Neural crest cell (in vitro differentiated cells): ENCODE data around the gene PWP2. TPM values are rescaled to one million over a fixed set of nuclear protein-coding genes. Genes with fewer than 3 reads are reported as not detected.
"Not testable (repeated sequence)": the region's sequence is repeated elsewhere in the genome, so short reads cannot be mapped to it uniquely, and the experiment has no call there.

Experiments used
- DNase-seq: peaks from one replicate; pipeline ENCODE4 v3.0.0; 2021; ENCODE audit warnings: low read depth, mixed read lengths, low spot score
- H3K27ac Mint-ChIP-seq: one replicate; pipeline ENCODE4 v1.8.0; 2021; ENCODE audit warnings: mild to moderate bottlenecking, mixed read lengths; ENCODE audit not compliant: unreplicated experiment
- H3K27me3 Mint-ChIP-seq: 2 replicates; pipeline ENCODE4 v1.8.0; 2021; ENCODE audit warnings: low read depth, mild to moderate bottlenecking, mixed read lengths
- H3K36me3 Mint-ChIP-seq: 2 replicates; pipeline ENCODE4 v1.8.0; 2021; ENCODE audit warnings: low read depth, mild to moderate bottlenecking, mixed read lengths
- H3K4me1 Mint-ChIP-seq: 2 replicates; pipeline ENCODE4 v1.8.0; 2021; ENCODE audit warnings: mixed read lengths
- H3K4me3 Mint-ChIP-seq: one replicate; pipeline ENCODE4 v1.8.0; 2021; ENCODE audit warnings: mild to moderate bottlenecking, mixed read lengths
- H3K9me3 Mint-ChIP-seq: 2 replicates; pipeline ENCODE4 v1.8.0; 2021; ENCODE audit warnings: mixed read lengths
- CTCF ChIP-seq: fragments of 200-600 bp; sonication (generic); conservative IDR thresholded peaks from 2 replicates; pipeline ENCODE4 v1.5.0; 2021; ENCODE audit warnings: antibody characterized with exemption, mild to moderate bottlenecking
- total RNA-seq: library from RNA; stranded (reverse); gene quantifications from 2 replicates; pipeline ENCODE4 v1.2.1, GENCODE V29; 2021

Gene PWP2
- total RNA-seq, 1 donor from 2014 or later = 4.0 TPM

GRCh38 chr21:44093761-44094160 is 13.4 kb upstream of the PWP2 start:
- H3K27me3 Mint-ChIP-seq = no peaks in the 10 kb centered on the region
- H3K4me3 Mint-ChIP-seq = no peak overlapping the region
- no peak for TF ChIP-seq CTCF
- no peaks in the 10 kb centered on the region for H3K4me1 Mint-ChIP-seq
- no peak overlapping the region for H3K27ac Mint-ChIP-seq
- no peaks in the 10 kb centered on the region for H3K9me3 Mint-ChIP-seq
- H3K36me3 Mint-ChIP-seq = no peaks in the 10 kb centered on the region
- no peak for DNase-seq

GRCh38 chr21:44094832-44095231 is 12.4 kb upstream of the PWP2 start:
- no peak overlapping the region for H3K4me3 Mint-ChIP-seq
- no peaks in the 10 kb centered on the region for H3K27me3 Mint-ChIP-seq
- no peaks in the 10 kb centered on the region for H3K4me1 Mint-ChIP-seq
- no peaks in the 10 kb centered on the region for H3K9me3 Mint-ChIP-seq
- H3K36me3 Mint-ChIP-seq = no peaks in the 10 kb centered on the region
- no peak for DNase-seq
- TF ChIP-seq CTCF = no peak
- H3K27ac Mint-ChIP-seq = no peak overlapping the region

- not testable (repeated sequence) for DNase-seq, H3K9me3 Mint-ChIP-seq, H3K36me3 Mint-ChIP-seq, H3K27ac Mint-ChIP-seq, H3K4me1 Mint-ChIP-seq, H3K4me3 Mint-ChIP-seq, H3K27me3 Mint-ChIP-seq
Measured at GRCh38 chr21:44098507-44098906, 8.7 kb upstream of the PWP2 start.

- not testable (repeated sequence) for H3K27ac Mint-ChIP-seq, H3K4me3 Mint-ChIP-seq, H3K27me3 Mint-ChIP-seq, H3K9me3 Mint-ChIP-seq, H3K4me1 Mint-ChIP-seq, H3K36me3 Mint-ChIP-seq, DNase-seq
Measured at GRCh38 chr21:44098964-44099363, 8.2 kb upstream of the PWP2 start.

GRCh38 chr21:44107589-44107988 is 390 bp downstream of the PWP2 start:
- H3K36me3 Mint-ChIP-seq, DNase-seq, H3K9me3 Mint-ChIP-seq, H3K4me1 Mint-ChIP-seq, H3K27me3 Mint-ChIP-seq, H3K27ac Mint-ChIP-seq, H3K4me3 Mint-ChIP-seq: not testable (repeated sequence)

GRCh38 chr21:44113702-44114371 is 6.6 kb downstream of the PWP2 start:
- not testable (repeated sequence) for H3K4me3 Mint-ChIP-seq, H3K36me3 Mint-ChIP-seq, H3K9me3 Mint-ChIP-seq, H3K27me3 Mint-ChIP-seq, DNase-seq, H3K27ac Mint-ChIP-seq, H3K4me1 Mint-ChIP-seq

GRCh38 chr21:44122131-44122530 is 14.9 kb downstream of the PWP2 start:
- H3K36me3 Mint-ChIP-seq, H3K27me3 Mint-ChIP-seq, H3K4me1 Mint-ChIP-seq, H3K4me3 Mint-ChIP-seq, H3K9me3 Mint-ChIP-seq, DNase-seq, H3K27ac Mint-ChIP-seq: not testable (repeated sequence)

GRCh38 chr21:44127827-44128226 is 20.6 kb downstream of the PWP2 start:
- not testable (repeated sequence) for DNase-seq, H3K27me3 Mint-ChIP-seq, H3K4me1 Mint-ChIP-seq, H3K9me3 Mint-ChIP-seq, H3K27ac Mint-ChIP-seq, H3K36me3 Mint-ChIP-seq, H3K4me3 Mint-ChIP-seq

- not testable (repeated sequence) for DNase-seq, H3K4me1 Mint-ChIP-seq, H3K27ac Mint-ChIP-seq, H3K4me3 Mint-ChIP-seq, H3K9me3 Mint-ChIP-seq, H3K27me3 Mint-ChIP-seq, H3K36me3 Mint-ChIP-seq
Measured at GRCh38 chr21:44133715-44134057, 26.5 kb downstream of the PWP2 start.

- H3K27ac Mint-ChIP-seq, DNase-seq, H3K36me3 Mint-ChIP-seq, H3K9me3 Mint-ChIP-seq, H3K4me3 Mint-ChIP-seq, H3K4me1 Mint-ChIP-seq, H3K27me3 Mint-ChIP-seq: not testable (repeated sequence)
Measured at GRCh38 chr21:44134732-44135131, 27.5 kb downstream of the PWP2 start.

GRCh38 chr21:44138039-44138438 is 30.8 kb downstream of the PWP2 start:
- not testable (repeated sequence) for DNase-seq, H3K4me3 Mint-ChIP-seq, H3K4me1 Mint-ChIP-seq, H3K27me3 Mint-ChIP-seq, H3K27ac Mint-ChIP-seq, H3K9me3 Mint-ChIP-seq, H3K36me3 Mint-ChIP-seq

- H3K27ac Mint-ChIP-seq, H3K27me3 Mint-ChIP-seq, H3K4me1 Mint-ChIP-seq, H3K9me3 Mint-ChIP-seq, H3K4me3 Mint-ChIP-seq, H3K36me3 Mint-ChIP-seq, DNase-seq: not testable (repeated sequence)
Measured at GRCh38 chr21:44139787-44140551, 32.8 kb downstream of the PWP2 start.
